ENCODE data around the gene CC2D2B. TPM values are rescaled to one million over a fixed set of nuclear protein-coding genes. Genes with fewer than 3 reads are reported as not detected.
A peak's percentile ranks its signal among the peaks of the same experiment; 100 is the strongest.

Gene CC2D2B
- total RNA-seq, 1 experiment from 2014 or later, result not detected

DNA sequence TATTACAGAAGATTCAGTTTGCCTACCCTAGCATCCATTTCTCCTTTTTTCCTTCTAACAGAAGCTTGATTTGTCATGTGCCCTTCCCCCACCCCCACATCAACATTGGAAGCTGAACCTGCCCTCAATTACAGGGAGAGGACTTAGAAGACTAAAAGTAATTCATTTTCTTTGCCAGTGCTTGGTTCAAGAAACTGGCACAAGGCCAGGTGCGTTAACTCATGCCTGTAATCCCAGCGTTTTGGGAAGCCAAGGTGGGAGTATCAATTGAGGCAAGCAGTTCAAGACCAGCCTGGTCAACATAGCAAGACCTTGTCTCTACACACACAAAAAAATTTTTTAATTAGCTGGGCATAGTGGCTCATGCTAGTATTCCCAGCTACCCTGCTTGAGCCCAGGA lies 168.2 kb downstream of the CC2D2B start:
- intact Hi-C loops (cut with micrococcal nuclease), result no loop called here
- Histone ChIP-seq H3K36me3 (ENCODE audit: low read depth, low read length) (no peaks in the 10 kb centered on the region), H2AFZ (ENCODE audit: low read length) (no peak overlapping the region), H3K9me3 (ENCODE audit: low read length) (no peaks in the 10 kb centered on the region), H3K9ac (ENCODE audit: low read length) (no peak overlapping the region), H3K4me3 (ENCODE audit: low read length) (no peak overlapping the region), H3K27ac (ENCODE audit: low read length) (no peak overlapping the region), H3K27me3 (ENCODE audit: low read length) (no peaks in the 10 kb centered on the region), H3K4me2 (ENCODE audit: low read length) (no peak overlapping the region), H3K4me1 (ENCODE audit: insufficient read depth, low read length) (no peaks in the 10 kb centered on the region), H3K79me2 (ENCODE audit: low read length) (no peaks in the 10 kb centered on the region), H3F3A (ENCODE audit: low read length, unreplicated experiment) (no peaks in the 10 kb centered on the region), H3K9me2 (replicated peaks; ENCODE audit: low read length) (no peaks in the 10 kb centered on the region), H4K20me1 (ENCODE audit: low read length) (no peaks in the 10 kb centered on the region)
- ChIA-PET POLR2A (ENCODE audit: unreplicated experiment) (no interaction called here), CTCF (no interaction called here)
- ATAC-seq, result no peak
- DNase-seq, result no peak
- TF ChIP-seq EZH2phosphoT487 (IDR thresholded peaks at IDR 0.05; ENCODE audit: borderline replicate concordance, low read length) (no peak), EZH2 (IDR thresholded peaks at IDR 0.05; ENCODE audit: low read length, unreplicated experiment) (no peak), CTCF (conservative IDR thresholded peaks at IDR 0.05; ENCODE audit: low read depth, low read length) (no peak)
- BruUV-seq (replicated peaks), result no TSS peak

DNA sequence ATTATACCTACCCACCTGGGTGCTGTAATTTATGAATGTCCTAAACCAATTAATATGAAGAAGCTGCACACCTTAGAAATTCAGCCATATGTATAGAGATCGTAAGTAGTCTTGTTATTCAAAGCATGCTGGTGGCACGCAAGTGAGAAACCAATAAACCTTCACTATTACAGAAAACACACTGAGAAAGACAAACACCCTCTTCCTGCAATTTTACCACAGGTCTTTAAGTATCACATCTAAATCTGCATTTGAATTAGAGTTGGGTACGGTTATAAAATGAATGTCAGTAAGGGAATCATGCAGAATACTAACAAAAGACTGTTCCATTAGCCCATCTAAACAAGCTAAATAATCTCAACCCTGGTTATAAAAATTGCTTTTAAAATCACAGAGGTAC lies 169.4 kb downstream of the CC2D2B start:
- H2AFZ ChIP-seq (ENCODE audit: low read length), result no peak overlapping the region
- TF ChIP-seq EZH2phosphoT487 (IDR thresholded peaks at IDR 0.05; ENCODE audit: borderline replicate concordance, low read length) (no peak), CTCF (conservative IDR thresholded peaks at IDR 0.05; ENCODE audit: low read depth, low read length) (no peak), EZH2 (IDR thresholded peaks at IDR 0.05; ENCODE audit: low read length, unreplicated experiment) (no peak)
- no peaks in the 10 kb centered on the region for H3K9me2 ChIP-seq (replicated peaks; ENCODE audit: low read length)
- H4K20me1 ChIP-seq (ENCODE audit: low read length), result no peaks in the 10 kb centered on the region
- no peaks in the 10 kb centered on the region for H3K4me1 ChIP-seq (ENCODE audit: insufficient read depth, low read length)
- ChIA-PET CTCF (no interaction called here), POLR2A (ENCODE audit: unreplicated experiment) (no interaction called here)
- H3F3A ChIP-seq (ENCODE audit: low read length, unreplicated experiment), result no peaks in the 10 kb centered on the region
- H3K9ac ChIP-seq (ENCODE audit: low read length), result no peak overlapping the region
- no peak overlapping the region for H3K4me2 ChIP-seq (ENCODE audit: low read length)
- no peak overlapping the region for H3K4me3 ChIP-seq (ENCODE audit: low read length)
- intact Hi-C loops (cut with micrococcal nuclease), result no loop called here
- no peaks in the 10 kb centered on the region for H3K79me2 ChIP-seq (ENCODE audit: low read length)
- no TSS peak for BruUV-seq (replicated peaks)
- no peaks in the 10 kb centered on the region for H3K36me3 ChIP-seq (ENCODE audit: low read depth, low read length)
- no peaks in the 10 kb centered on the region for H3K27me3 ChIP-seq (ENCODE audit: low read length)
- no peak for DNase-seq
- H3K27ac ChIP-seq (ENCODE audit: low read length), result no peak overlapping the region
- ATAC-seq, result no peak
- H3K9me3 ChIP-seq (ENCODE audit: low read length), result no peaks in the 10 kb centered on the region

DNA sequence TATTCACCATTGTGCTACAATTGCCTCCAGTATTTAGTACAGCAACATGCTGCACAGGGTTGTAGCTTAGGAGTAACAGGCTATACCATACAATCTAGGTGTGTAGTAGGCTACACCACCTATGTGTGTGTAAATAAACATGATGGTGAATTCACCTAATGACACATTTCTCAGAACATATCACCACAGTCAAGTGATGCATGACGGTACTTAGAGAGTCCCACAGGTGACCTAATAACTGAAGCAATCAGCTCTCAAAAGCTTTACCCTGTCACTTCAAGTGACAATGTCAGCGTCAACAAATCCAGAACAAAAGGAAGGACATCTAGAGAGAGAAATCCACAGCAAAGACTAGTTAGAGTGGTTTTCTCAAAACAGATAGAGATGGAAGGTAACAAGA lies 174.4 kb downstream of the CC2D2B start:
- H2AFZ ChIP-seq (ENCODE audit: low read length), result no peak overlapping the region
- no peak for TF ChIP-seq CTCF (conservative IDR thresholded peaks at IDR 0.05; ENCODE audit: low read depth, low read length)
- TF ChIP-seq EZH2phosphoT487 (IDR thresholded peaks at IDR 0.05; ENCODE audit: borderline replicate concordance, low read length), result no peak
- TF ChIP-seq EZH2 (IDR thresholded peaks at IDR 0.05; ENCODE audit: low read length, unreplicated experiment), result no peak
- ATAC-seq, result no peak
- H3K9me3 ChIP-seq (ENCODE audit: low read length), result no peaks in the 10 kb centered on the region
- no peaks in the 10 kb centered on the region for H3K36me3 ChIP-seq (ENCODE audit: low read depth, low read length)
- DNase-seq, result no peak
- H3K79me2 ChIP-seq (ENCODE audit: low read length), result no peaks in the 10 kb centered on the region
- ChIA-PET CTCF (no interaction called here), POLR2A (ENCODE audit: unreplicated experiment) (no interaction called here)
- H4K20me1 ChIP-seq (ENCODE audit: low read length), result no peaks in the 10 kb centered on the region
- BruUV-seq (replicated peaks), result no TSS peak
- no peak overlapping the region for H3K9ac ChIP-seq (ENCODE audit: low read length)
- H3K4me2 ChIP-seq (ENCODE audit: low read length), result no peak overlapping the region
- no peaks in the 10 kb centered on the region for H3F3A ChIP-seq (ENCODE audit: low read length, unreplicated experiment)
- no peaks in the 10 kb centered on the region for H3K9me2 ChIP-seq (replicated peaks; ENCODE audit: low read length)
- no peaks in the 10 kb centered on the region for H3K27me3 ChIP-seq (ENCODE audit: low read length)
- H3K4me1 ChIP-seq (ENCODE audit: insufficient read depth, low read length), result no peaks in the 10 kb centered on the region
- no peak overlapping the region for H3K4me3 ChIP-seq (ENCODE audit: low read length)
- intact Hi-C loops (cut with micrococcal nuclease), result no loop called here
- no peak overlapping the region for H3K27ac ChIP-seq (ENCODE audit: low read length)

Small RNAs within 50 kb of the gene (microRNA-seq; reads per million reads assigned to microRNA genes)
- 8.0 reads per million, percentile 32 among the genes with 10 or more reads in this experiment for gene MIR3157 (ENCODE audit: unreplicated experiment)

Other genes starting within 250 kb of the CC2D2B start
- 14.5 and 21.8 TPM in 2 replicates for gene TCTN3, start 214.0 kb upstream of the CC2D2B start, total RNA-seq (2014; rRNA removed)
- gene ENTPD1, start 151.8 kb upstream of the CC2D2B start, total RNA-seq (2014; rRNA removed), result not detected in 2 replicates
- 3.2 and 3.9 TPM in 2 replicates for gene CCNJ, start 135.6 kb downstream of the CC2D2B start, total RNA-seq (2014; rRNA removed)
- 0.69 TPM in 2 replicates for gene ZNF518A, start 222.3 kb downstream of the CC2D2B start, total RNA-seq (2014; rRNA removed)

All from PC-3 (cell line).